ENCODE results near the gene DPP9.
A peak's percentile ranks its signal among the peaks of the same experiment; 100 is the strongest.

DPP9 gene

GRCh38 chr19:4759388-4760284 lies 36.0 kb upstream of the DPP9 start:
- no peaks in the 10 kb centered on the region for H3K9me3 ChIP-seq (ENCODE audit: insufficient read depth, low read length)
- no peaks in the 10 kb centered on the region for H3K4me1 ChIP-seq (ENCODE audit: low read length)
- H3K9ac ChIP-seq (ENCODE audit: low read length), result 0 out of 2 replicates have a peak overlapping the region, but pooled peaks have one; percentile 19
- no peaks in the 10 kb centered on the region for H4K20me1 ChIP-seq (ENCODE audit: insufficient read depth, low read length)
- peak overlapping the region; percentile 76 for H3K4me3 ChIP-seq (ENCODE audit: low read length)
- H3K4me2 ChIP-seq (ENCODE audit: low read length), result peak overlapping the region; percentile 84
- H3K79me2 ChIP-seq (ENCODE audit: low read length), result no peaks in the 10 kb centered on the region
- H2AFZ ChIP-seq (ENCODE audit: low read depth, low read length), result no peak overlapping the region
- H3K36me3 ChIP-seq (replicated peaks; ENCODE audit: low read depth, low read length), result no peaks in the 10 kb centered on the region
- TF ChIP-seq EZH2phosphoT487 (IDR thresholded peaks at IDR 0.05; ENCODE audit: low read depth), result no peak
- TF ChIP-seq CTCF (IDR thresholded peaks at IDR 0.05; ENCODE audit: low read depth, low read length), result no peak
- no peak overlapping the region for H3K27ac ChIP-seq (ENCODE audit: low read length)
- H3K27me3 ChIP-seq (ENCODE audit: low read depth, low read length), result peaks cover 18% of the 10 kb centered on the region; the same call in 1 of the 2 replicates

- H3K79me2 ChIP-seq (ENCODE audit: low read length), result no peaks in the 10 kb centered on the region
- H3K27me3 ChIP-seq (ENCODE audit: low read depth, low read length), result peaks cover 16% of the 10 kb centered on the region; the same call in 1 of the 2 replicates
- H4K20me1 ChIP-seq (ENCODE audit: insufficient read depth, low read length), result no peaks in the 10 kb centered on the region
- no peak overlapping the region for H3K4me3 ChIP-seq (ENCODE audit: low read length)
- no peak overlapping the region for H3K9ac ChIP-seq (ENCODE audit: low read length)
- H2AFZ ChIP-seq (ENCODE audit: low read depth, low read length), result no peak overlapping the region
- H3K4me2 ChIP-seq (ENCODE audit: low read length), result no peak overlapping the region
- no peaks in the 10 kb centered on the region for H3K4me1 ChIP-seq (ENCODE audit: low read length)
- H3K9me3 ChIP-seq (ENCODE audit: insufficient read depth, low read length), result no peaks in the 10 kb centered on the region
- no peak overlapping the region for H3K27ac ChIP-seq (ENCODE audit: low read length)
- TF ChIP-seq EZH2phosphoT487 (IDR thresholded peaks at IDR 0.05; ENCODE audit: low read depth) (no peak), CTCF (IDR thresholded peaks at IDR 0.05; ENCODE audit: low read depth, low read length) (no peak)
- H3K36me3 ChIP-seq (replicated peaks; ENCODE audit: low read depth, low read length), result no peaks in the 10 kb centered on the region
These were observed 35.0 kb upstream of the DPP9 start for GRCh38 chr19:4758659-4759058.

GRCh38 chr19:4758082-4758481 lies 34.4 kb upstream of the DPP9 start:
- TF ChIP-seq EZH2phosphoT487 (IDR thresholded peaks at IDR 0.05; ENCODE audit: low read depth) (no peak), CTCF (IDR thresholded peaks at IDR 0.05; ENCODE audit: low read depth, low read length) (no peak)
- Histone ChIP-seq H3K4me1 (ENCODE audit: low read length) (no peaks in the 10 kb centered on the region), H3K9me3 (ENCODE audit: insufficient read depth, low read length) (no peaks in the 10 kb centered on the region), H3K27me3 (ENCODE audit: low read depth, low read length) (peaks cover 13% of the 10 kb centered on the region; the same call in 1 of the 2 replicates), H3K36me3 (replicated peaks; ENCODE audit: low read depth, low read length) (no peaks in the 10 kb centered on the region), H3K79me2 (ENCODE audit: low read length) (no peaks in the 10 kb centered on the region), H4K20me1 (ENCODE audit: insufficient read depth, low read length) (no peaks in the 10 kb centered on the region), H3K4me2 (ENCODE audit: low read length) (no peak overlapping the region), H3K9ac (ENCODE audit: low read length) (no peak overlapping the region), H2AFZ (ENCODE audit: low read depth, low read length) (no peak overlapping the region), H3K4me3 (ENCODE audit: low read length) (no peak overlapping the region), H3K27ac (ENCODE audit: low read length) (no peak overlapping the region)

- Histone ChIP-seq H3K9me3 (ENCODE audit: insufficient read depth, low read length) (no peaks in the 10 kb centered on the region), H3K27me3 (ENCODE audit: low read depth, low read length) (0 out of 2 replicates have a peak, but pooled peaks cover 5% of the 10 kb centered on the region)
- TF ChIP-seq EZH2phosphoT487 (IDR thresholded peaks at IDR 0.05; ENCODE audit: low read depth) (no peak), CTCF (IDR thresholded peaks at IDR 0.05; ENCODE audit: low read depth, low read length) (no peak)
These were observed 31.8 kb upstream of the DPP9 start for GRCh38 chr19:4755459-4755858.

More at GRCh38 chr19:4755459-4755858, 31.8 kb upstream of the DPP9 start:
- no peaks in the 10 kb centered on the region for H3K4me1 ChIP-seq (ENCODE audit: low read length)
- H3K4me3 ChIP-seq (ENCODE audit: low read length), result no peak overlapping the region
- no peak overlapping the region for H2AFZ ChIP-seq (ENCODE audit: low read depth, low read length)
- H4K20me1 ChIP-seq (ENCODE audit: insufficient read depth, low read length), result no peaks in the 10 kb centered on the region
- H3K27ac ChIP-seq (ENCODE audit: low read length), result no peak overlapping the region
- no peaks in the 10 kb centered on the region for H3K36me3 ChIP-seq (replicated peaks; ENCODE audit: low read depth, low read length)
- H3K4me2 ChIP-seq (ENCODE audit: low read length), result no peak overlapping the region
- no peak overlapping the region for H3K9ac ChIP-seq (ENCODE audit: low read length)
- H3K79me2 ChIP-seq (ENCODE audit: low read length), result no peaks in the 10 kb centered on the region
